Lung (tissue), 12 donors: ENCODE measurements around the gene LRP1B. TPM values are rescaled to one million over a fixed set of nuclear protein-coding genes. Genes with fewer than 3 reads are reported as not detected.

ENCODE experiments used
- ATAC-seq: fragments of 200-7000 bp; cut with Tn5 transposase; one replicate; pipeline ENCODE4 v1.9.1; 2020; ENCODE audit warnings: moderate number of reproducible peaks; ENCODE audit not compliant: insufficient read depth, low FRiP score
- DNase-seq, 3 donors: peaks; one replicate each; pipeline ENCODE4 v3.0.0-alpha.2; 2013 to 2017
- H3K27ac ChIP-seq, 2 donors: one replicate each; pipeline ENCODE4 v1.5.1; 2013; ENCODE audit warnings: mild to moderate bottlenecking in 2 of 2, moderate library complexity in 2 of 2, control low read depth in 1 of 2, inconsistent platforms in 1 of 2, low read depth in 1 of 2, low read length in 1 of 2
- H3K27me3 ChIP-seq, 3 donors: one replicate each; pipeline ENCODE4 v1.5.1; 2013; ENCODE audit warnings: low read length in 2 of 3; ENCODE audit not compliant: control insufficient read depth in 3 of 3, insufficient read depth in 3 of 3
- H3K36me3 ChIP-seq, 4 donors: one replicate each; pipeline ENCODE4 v1.5.1; 2013; ENCODE audit warnings: low read length in 4 of 4, mild to moderate bottlenecking in 1 of 4, moderate library complexity in 1 of 4; ENCODE audit not compliant: control insufficient read depth in 4 of 4, insufficient read depth in 4 of 4
- H3K4me1 ChIP-seq, 5 donors: one replicate each; pipeline ENCODE4 v1.5.1; 2013; ENCODE audit warnings: low read length in 5 of 5, mild to moderate bottlenecking in 2 of 5, moderate library complexity in 1 of 5; ENCODE audit not compliant: control insufficient read depth in 5 of 5, insufficient read depth in 5 of 5
- H3K4me3 ChIP-seq: one replicate; pipeline ENCODE4 v1.5.1; 2013; ENCODE audit warnings: mild to moderate bottlenecking, control low read depth, moderate library complexity
- H3K9ac ChIP-seq, 2 donors: one replicate each; pipeline ENCODE4 v1.5.1; 2013; ENCODE audit warnings: low read length in 2 of 2, control low read depth in 1 of 2; ENCODE audit not compliant: insufficient read depth in 1 of 2
- H3K9me3 ChIP-seq, 4 donors: one replicate each; pipeline ENCODE4 v1.5.1; 2013; ENCODE audit warnings: low read length in 3 of 4, mild to moderate bottlenecking in 1 of 4, moderate library complexity in 1 of 4; ENCODE audit not compliant: control insufficient read depth in 4 of 4, insufficient read depth in 3 of 4
- WGBS, 2 donors: extraction: QIAGEN DNeasy Blood & Tissue Kit; methylation state at CpG; one replicate each; pipeline ENCODE4 v1.1.7; 2013; 5-methylcytosine and 5-hydroxymethylcytosine counted together
- polyA plus RNA-seq, 2 donors: library from polyadenylated mRNA; stranded (reverse); fragments of 200-250 nt; gene quantifications; one replicate each; pipeline ENCODE4 v1.2.1, GENCODE V29; 2013
- total RNA-seq, 2 donors: library from RNA; depleted of rRNA in 1 of 2; stranded (reverse); fragments of >200 nt in 1 of 2; gene quantifications; one replicate each; pipeline ENCODE4 v1.2.1, GENCODE V29; 2014 to 2021
- TF ChIP-seq, protein P1 (sequence below): IDR thresholded peaks from 2 replicates; pipeline ENCODE4 v1.5.1; 2012; ENCODE audit warnings: mild to moderate bottlenecking; ENCODE audit errors: control extremely low read depth, extremely low read depth
- donor health status: control.
- donor health status: control.
- donor health status: Bipolar disorder and iron deficiency.
- donor health status: healthy.
- donor health status: DM: yes; HTN: yes; CAD: no.

Gene LRP1B
- total and polyA plus RNA-seq, 4 donors = 0.01 to 6.5 (median 0.16) TPM

DNA sequence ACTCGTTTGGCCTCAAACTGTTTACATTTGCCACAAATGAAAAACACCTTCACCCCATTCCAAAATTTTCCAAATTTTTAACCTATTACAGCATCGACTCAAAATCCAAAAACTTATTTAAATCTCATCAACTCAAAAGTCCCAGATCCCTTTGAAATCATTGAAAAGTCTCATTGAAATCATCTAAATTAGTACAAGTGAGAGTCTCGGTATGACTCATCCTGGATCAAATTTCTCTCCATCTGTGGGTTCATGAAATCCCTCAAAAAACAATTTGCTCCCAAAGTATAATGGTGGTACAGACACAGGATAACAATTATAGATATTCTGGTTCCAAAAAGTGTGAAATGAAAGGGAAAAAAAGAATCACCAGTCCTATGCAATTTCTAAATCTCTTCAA is 65.1 kb downstream of the LRP1B start:
- no peaks in the 10 kb centered on the region for H3K27me3 ChIP-seq
- DNase-seq (no peak), ATAC-seq (no peak)
- no peak overlapping the region for H3K4me3 ChIP-seq
- no peaks in the 10 kb centered on the region for H3K4me1 ChIP-seq
- no peaks in the 10 kb centered on the region for H3K9me3 ChIP-seq
- no peak overlapping the region for H3K9ac ChIP-seq
- H3K36me3 ChIP-seq = no peaks in the 10 kb centered on the region
- WGBS, 2 donors = 78 to 89% methylated on average over 3 of the region's 3 CpGs
- no peak overlapping the region for H3K27ac ChIP-seq
- TF ChIP-seq, protein P1, sequence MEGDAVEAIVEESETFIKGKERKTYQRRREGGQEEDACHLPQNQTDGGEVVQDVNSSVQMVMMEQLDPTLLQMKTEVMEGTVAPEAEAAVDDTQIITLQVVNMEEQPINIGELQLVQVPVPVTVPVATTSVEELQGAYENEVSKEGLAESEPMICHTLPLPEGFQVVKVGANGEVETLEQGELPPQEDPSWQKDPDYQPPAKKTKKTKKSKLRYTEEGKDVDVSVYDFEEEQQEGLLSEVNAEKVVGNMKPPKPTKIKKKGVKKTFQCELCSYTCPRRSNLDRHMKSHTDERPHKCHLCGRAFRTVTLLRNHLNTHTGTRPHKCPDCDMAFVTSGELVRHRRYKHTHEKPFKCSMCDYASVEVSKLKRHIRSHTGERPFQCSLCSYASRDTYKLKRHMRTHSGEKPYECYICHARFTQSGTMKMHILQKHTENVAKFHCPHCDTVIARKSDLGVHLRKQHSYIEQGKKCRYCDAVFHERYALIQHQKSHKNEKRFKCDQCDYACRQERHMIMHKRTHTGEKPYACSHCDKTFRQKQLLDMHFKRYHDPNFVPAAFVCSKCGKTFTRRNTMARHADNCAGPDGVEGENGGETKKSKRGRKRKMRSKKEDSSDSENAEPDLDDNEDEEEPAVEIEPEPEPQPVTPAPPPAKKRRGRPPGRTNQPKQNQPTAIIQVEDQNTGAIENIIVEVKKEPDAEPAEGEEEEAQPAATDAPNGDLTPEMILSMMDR = no peak

DNA sequence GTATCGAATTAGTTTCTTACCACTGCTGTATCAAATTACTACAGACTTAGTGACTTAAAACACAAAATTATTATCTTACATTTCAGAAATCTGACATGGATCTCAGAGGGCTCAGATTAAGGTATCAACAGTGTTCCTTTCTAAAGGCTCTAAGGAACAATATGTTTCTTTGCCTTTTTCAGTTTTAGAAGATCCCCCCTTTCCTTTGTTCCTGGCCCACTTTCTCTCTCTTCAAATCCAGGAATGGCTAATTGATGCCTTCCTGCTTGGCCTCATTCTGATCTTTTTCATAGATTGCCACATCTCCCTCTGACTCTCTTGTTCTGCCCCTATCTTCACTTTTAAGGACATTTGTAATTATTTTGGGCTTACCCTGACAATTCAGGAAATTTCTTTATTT is 65.7 kb downstream of the LRP1B start:
- H3K9me3 ChIP-seq = no peaks in the 10 kb centered on the region
- H3K27ac ChIP-seq = no peak overlapping the region
- H3K4me1 ChIP-seq = no peaks in the 10 kb centered on the region
- ATAC-seq (no peak), DNase-seq (no peak)
- no peaks in the 10 kb centered on the region for H3K36me3 ChIP-seq
- H3K4me3 ChIP-seq = no peak overlapping the region
- H3K9ac ChIP-seq = no peak overlapping the region
- TF ChIP-seq, protein P1 = no peak
- no peaks in the 10 kb centered on the region for H3K27me3 ChIP-seq
- 89 to 97% methylated on average over 1 of the region's 1 CpG for WGBS, 2 donors

DNA sequence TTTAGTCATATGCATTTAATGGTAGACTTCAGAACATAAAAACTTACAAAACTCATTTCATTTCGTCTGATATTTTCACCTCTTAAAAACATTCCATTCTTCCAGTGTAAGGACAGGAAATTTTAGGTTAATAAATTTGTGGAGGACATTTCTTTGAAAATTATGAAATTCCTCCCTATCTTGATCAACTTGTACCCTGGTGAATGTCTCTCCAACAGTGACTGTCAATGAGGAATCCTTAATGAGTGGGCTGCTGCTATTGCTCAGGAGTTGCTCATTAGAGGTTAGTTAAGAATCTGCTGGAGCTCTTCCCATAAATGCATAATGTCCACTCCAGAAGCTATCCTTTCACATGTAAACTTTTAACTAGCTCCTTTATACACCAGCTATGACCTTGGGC is 69.1 kb downstream of the LRP1B start:
- H3K4me1 ChIP-seq = no peaks in the 10 kb centered on the region
- WGBS, 2 donors = 80 to 88% methylated on average over 1 of the region's 1 CpG
- ATAC-seq (no peak), DNase-seq (no peak)
- H3K9me3 ChIP-seq = peaks cover 0 to 4% (median 0%) of the 10 kb centered on the region in 4 donors
- no peaks in the 10 kb centered on the region for H3K27me3 ChIP-seq
- H3K9ac ChIP-seq = no peak overlapping the region
- H3K36me3 ChIP-seq = no peaks in the 10 kb centered on the region
- no peak overlapping the region for H3K4me3 ChIP-seq
- no peak overlapping the region for H3K27ac ChIP-seq
- TF ChIP-seq, protein P1 = no peak

DNA sequence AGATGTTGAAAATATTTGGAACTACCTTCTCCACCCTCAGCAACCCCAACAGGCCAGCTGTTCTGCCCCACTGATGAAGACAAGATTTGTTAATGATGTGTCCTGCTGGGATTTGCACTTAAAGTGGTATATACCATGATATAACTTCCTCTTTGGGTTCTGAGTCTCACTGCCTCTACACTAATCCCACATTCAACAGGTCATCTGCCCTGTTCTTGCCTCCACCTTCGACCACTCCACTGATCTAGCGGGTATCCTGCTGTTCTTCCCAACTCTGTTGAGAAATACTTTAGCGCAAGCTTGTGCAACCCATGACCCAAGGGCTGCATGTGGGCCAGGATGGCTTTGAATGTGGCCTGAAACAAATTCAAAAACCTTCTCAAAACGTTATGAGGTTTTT is 72.7 kb downstream of the LRP1B start:
- 71 to 73% methylated on average over 4 of the region's 4 CpGs for WGBS, 2 donors
- Histone ChIP-seq H3K27ac (no peak overlapping the region), H3K9ac (no peak overlapping the region), H3K36me3 (no peaks in the 10 kb centered on the region), H3K4me3 (no peak overlapping the region), H3K27me3 (no peaks in the 10 kb centered on the region), H3K9me3 (peaks cover 0 to 4% (median 0%) of the 10 kb centered on the region in 4 donors), H3K4me1 (no peaks in the 10 kb centered on the region)
- TF ChIP-seq, protein P1 = no peak
- ATAC-seq (no peak), DNase-seq (no peak)
